Hippocampal formation (tissue), 2 donors: Measurements from ENCODE around the gene SYMPK.

ENCODE experiments used
- DNase-seq, 2 donors: peaks; one replicate each; lab custom pipeline; 2025; lab: John Stamatoyannopoulos, UW

Gene SYMPK

DNA sequence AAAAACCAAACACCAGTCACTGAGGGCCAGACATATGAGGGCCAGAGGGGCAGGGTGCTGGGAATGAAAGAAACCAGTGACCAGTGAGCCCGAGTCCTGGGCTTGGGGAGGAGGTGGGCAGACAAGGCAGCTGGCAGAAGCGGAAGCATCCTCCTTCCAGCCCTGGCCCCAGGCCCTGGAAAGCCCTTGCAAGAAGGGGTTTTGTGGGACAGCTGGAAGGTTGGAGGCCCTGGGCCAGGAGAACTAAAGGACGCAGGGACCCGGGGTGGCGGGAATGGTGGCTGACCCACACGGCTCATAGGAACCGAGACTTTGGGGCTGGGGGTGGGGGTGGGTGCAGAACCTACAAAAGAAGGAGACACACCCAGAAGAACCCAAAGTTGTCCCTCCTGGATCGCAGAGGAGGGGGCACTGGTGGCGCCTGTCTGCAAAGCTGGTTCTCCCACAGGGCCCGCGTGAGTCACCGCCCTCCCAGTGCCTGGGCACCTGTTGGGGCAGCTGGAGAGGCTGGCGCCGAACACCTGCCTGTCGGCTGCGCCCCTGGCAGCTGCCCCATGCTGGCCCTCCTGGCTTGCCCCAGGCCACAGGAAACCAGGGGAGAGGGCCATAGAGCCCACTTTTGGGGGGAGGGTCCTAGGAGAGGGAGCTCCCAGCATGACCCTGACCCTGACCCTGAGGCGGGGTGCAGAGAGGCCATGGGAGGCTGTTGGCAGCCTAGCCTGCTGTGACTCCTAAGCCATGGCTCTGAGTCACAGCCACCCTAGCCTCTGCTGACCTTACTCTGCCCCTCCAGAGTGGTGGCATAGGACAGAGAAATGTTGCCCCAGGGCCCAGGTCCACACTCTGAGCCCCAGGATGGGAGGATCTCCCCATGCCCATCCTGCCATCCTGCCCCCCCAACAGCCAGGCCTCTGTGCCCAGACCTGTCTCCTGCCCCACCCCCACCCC is 81.5 kb downstream of the SYMPK start:
- no peak for DNase-seq

DNA sequence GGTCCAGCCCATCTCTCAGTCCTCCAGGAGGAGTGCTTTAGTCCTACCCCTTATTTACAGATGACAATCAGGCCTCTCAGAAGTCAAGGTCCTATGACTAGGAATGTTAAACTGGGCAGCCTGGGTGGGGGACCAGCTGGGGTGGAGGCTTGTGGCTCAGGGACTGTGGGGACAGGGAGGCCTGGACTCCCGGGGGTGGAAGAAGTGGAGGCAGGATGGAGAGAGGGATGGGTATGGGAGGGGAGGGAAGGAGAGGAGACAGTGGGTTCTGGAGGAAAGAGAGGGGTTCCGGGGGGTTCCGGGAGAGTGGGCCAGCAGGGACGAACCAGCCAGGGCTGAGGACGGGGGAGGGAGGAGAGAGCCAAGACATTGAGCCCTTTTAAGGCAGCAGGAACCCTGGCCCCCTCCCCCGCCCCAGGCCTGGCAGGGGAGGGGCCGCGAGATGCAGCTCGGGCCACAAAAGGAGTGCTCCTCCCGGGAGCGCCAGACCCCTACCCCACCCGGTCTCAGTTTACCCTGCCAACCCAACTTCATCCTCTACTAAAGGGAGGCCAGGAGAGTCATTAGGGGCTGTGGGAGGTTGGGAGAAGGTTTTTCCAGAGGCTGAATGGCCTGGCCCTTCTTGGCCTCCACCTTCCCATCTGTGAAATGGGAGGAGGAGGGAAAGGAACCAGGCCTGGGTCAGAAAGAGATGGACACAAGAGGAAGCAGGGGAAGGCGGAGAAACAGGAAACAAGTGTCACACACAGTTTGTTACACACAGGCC is 82.3 kb downstream of the SYMPK start:
- no peak for DNase-seq

DNA sequence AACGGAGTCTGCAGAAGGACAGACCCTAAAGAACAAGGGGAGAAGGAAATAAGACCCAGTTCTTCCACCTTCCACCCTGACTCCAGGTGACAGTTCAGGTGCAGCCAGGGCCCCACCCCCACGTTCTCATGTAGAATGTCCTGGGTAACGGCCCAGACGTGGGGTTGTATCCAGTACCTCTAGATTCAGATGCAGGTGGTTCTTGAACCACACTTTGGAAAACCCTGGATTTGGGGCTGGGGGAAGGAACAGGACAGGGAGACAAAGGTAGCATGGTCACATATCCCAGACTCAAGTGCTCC is 82.8 kb downstream of the SYMPK start:
- DNase-seq = no peak

DNA sequence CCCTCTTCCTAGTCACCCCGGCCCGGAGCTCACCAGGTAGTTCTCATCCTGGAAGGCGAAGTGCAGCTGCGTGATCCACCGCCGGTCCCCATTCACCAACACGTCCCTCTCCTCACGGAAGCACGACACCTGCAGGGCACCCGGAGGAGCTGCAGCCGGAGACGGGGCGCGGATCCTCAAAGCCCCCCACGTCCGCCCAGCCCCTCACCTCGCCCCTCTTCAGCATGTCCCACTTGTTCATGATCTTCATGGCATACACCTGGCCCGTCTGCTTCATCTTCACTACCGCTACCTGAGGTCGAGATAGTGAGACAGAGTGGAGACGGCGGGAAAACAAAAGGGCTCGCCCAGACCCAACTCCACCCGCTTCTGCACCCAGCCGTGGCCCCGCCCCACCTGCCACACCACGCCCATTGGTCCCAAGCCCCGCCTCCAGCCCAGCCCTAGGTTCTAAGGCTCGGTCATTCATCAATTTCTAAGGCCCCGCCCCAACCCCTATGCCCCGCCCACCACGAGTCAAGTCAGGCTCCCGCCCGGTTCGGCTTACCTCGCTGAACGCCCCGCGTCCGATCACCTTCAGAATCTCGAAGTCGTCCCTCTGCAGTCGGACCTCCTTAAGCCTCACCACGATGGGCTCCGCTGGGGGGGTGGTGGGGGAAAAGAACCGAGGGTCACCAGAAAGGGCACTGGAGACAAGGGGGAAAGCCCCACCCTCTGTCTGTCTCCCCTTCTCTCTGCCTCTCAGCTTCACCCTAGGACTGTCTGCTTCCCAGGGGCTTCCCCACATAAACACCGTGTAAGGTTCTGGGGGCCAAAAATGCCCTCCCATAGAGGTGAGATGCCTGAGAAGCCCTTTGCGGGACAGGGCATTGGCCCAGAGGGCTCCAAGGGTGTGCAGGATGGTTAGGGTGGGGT is 83.5 kb downstream of the SYMPK start:
- no peak for DNase-seq

DNA sequence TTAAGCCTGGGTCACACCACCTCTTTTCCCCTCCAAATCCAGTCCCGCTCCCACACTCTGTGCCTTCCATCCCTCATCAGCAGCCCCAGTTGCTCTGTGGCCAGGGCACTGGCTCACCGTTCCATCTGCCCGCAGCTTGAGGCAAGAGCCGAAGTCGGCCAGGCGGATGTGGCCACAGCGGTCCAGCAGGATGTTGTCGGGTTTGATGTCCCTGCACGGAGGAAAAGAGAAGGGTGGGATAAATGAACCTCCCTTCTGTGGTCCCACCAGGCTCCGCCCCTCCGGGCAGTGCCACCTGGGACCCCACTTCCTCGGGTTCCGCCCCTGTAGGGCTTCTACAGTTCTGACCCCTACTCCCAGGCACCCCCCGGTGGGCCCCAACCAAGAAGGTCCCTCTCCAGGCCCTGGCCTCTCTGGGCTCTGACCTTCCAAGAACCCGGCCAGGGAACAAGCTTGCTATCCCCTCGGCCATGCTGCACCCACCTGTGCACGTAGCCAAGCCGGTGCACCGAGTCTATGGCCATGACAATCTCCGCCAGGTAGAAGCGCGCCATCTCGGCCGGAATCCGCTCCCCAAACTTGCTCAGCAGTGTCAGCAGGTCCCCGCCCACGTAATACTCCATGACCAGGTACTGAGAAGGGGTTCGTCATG is 84.8 kb downstream of the SYMPK start:
- DNase-seq = no peak

DNA sequence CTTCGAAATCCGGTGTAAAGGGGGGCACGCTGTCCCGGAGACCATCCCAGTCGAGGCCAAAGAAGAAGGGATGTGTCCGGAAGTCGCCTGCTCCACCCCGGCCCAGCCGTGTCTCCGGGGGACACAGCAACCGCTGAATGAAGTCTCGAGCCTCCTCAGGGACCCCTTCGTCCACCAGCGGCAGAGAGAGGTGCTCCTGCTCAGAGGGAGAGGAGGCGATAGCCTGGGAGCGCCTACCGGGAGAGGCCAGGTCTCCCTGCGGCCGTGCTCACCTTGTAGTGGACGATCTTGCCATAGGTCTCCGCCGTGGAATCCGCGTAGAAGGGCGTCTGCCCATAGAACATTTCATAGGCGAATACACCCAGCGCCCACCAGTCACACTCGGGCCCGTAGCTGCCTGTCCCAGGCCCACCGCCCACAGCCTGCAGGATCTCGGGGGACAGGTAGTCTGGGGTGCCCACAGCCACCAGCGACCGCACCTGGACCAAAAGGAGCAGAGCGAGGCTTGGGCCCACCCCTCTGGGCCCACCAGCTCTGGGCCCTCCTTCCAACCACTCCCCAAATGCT is 85.5 kb downstream of the SYMPK start:
- DNase-seq = no peak

DNA sequence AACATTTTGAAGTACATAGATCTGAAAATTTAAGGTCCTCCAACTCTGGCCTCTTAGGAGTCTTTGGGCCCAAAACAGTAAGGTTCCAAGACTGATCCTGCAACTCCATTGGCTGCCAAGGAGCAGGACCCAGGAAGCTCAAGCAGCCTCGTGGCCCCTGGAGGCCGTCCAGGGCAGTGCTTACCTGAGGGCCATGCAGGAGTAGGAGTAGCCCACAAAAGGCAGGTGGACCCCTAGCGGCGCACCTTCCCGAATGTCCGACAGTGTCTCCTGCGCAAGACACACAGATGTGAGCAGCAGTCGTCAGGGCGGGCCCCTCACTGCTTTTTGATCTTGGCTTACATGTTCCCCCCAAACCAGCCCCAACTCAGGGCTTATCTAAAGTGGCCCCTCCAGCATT is 88.2 kb downstream of the SYMPK start:
- no peak for DNase-seq

DNA sequence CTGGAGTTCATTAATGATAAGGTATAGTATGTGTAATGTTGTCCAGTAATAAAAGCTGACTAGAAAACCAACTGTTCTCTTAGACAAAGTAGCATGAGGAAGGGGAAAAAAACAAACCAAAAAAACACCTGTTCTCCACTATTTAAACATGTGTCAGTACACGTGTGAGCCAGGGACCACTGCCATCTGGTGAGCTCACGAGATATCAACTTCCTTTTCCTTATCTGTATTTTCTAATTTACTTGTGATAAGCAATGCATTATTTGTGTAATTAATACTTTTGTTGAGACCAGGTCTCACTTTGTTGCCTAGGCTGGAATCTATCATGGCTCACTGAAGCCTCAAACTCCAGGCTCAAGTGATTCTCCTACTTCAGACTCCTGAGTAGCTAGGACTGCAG is 89.6 kb downstream of the SYMPK start:
- DNase-seq = no peak

DNA sequence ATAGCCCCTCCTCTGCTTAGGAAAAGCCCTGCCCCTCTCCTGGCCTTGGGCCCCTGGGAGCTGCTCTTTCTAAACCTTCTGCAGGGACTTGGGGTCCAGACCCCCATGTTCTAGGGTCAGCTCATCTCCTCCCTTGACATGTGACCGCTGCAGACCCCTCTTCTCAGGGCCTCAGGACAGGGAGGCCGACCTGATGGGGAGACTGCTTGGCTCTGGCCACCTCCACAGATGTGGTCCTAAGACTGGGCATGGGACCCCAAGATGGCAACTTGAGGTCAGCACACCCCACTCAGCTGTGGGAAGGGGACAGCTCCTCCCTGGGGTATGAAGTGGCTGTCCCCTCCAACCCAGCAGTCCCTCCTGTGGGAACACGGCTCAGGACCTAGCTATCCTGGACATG is 90.0 kb downstream of the SYMPK start:
- no peak for DNase-seq

DNA sequence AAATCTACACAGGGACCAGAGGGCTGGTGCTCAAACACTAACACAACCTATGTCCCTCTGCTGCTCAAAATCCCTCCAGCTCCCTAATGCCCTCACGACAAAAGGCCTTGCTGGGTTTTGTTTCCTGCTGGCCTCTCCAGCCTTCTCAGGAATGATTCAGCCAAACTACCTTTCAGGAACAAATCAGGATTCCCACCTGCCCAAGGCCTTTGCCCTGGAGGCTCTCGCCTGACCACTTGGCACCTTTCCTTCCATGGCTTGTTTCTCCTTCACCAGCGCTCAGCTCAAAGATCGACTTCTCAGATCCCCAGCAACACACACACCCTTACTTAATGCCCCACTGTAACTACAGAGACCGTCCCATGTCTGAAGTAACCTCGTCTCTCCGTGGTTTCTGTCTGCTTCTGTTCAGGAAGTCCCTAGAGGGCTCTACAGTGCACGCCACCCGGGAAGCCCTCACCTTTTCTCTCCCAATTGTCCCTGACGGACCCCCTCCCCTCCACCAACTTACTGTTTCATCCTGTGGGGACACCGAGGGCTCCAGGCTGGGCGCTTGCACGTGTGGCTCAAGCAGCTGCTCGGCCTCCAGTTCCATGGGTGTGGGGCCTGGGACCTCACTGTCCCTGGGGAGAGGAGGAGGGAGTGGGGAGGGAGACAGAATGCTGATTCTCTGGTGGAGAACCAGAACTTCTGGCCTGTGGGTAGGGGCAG is 90.7 kb downstream of the SYMPK start:
- no peak for DNase-seq

DNA sequence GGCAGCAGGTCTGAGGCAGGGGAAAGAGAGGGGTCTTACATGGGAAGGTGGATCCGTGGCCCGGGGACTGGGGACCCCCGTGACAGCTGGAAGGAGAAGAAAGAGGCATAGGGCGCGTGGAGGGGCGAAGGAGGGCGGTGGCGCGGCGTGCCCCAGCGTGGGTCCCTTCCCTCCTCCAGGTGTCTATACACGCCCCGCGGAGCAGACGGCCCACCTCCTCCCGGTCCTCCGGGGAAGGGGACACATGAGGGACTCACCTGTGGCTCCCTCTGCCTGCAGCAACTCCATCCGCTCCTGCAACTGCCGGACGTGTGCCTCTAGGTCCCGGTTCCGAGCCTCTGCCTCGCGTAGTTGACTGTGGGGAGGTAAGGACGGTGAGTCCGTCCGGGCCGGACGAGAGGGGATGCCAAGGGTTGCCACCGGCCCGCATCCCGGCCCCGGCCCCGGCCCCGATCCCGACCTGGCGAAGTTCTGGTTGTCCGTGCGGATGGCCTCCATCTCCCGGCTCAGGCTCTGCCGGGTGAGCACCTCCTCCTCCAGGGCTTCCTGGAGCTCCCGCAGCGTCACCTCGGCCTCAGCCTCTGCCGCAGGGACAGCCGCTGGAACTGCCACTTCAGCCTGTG is 91.5 kb downstream of the SYMPK start:
- DNase-seq = no peak

DNA sequence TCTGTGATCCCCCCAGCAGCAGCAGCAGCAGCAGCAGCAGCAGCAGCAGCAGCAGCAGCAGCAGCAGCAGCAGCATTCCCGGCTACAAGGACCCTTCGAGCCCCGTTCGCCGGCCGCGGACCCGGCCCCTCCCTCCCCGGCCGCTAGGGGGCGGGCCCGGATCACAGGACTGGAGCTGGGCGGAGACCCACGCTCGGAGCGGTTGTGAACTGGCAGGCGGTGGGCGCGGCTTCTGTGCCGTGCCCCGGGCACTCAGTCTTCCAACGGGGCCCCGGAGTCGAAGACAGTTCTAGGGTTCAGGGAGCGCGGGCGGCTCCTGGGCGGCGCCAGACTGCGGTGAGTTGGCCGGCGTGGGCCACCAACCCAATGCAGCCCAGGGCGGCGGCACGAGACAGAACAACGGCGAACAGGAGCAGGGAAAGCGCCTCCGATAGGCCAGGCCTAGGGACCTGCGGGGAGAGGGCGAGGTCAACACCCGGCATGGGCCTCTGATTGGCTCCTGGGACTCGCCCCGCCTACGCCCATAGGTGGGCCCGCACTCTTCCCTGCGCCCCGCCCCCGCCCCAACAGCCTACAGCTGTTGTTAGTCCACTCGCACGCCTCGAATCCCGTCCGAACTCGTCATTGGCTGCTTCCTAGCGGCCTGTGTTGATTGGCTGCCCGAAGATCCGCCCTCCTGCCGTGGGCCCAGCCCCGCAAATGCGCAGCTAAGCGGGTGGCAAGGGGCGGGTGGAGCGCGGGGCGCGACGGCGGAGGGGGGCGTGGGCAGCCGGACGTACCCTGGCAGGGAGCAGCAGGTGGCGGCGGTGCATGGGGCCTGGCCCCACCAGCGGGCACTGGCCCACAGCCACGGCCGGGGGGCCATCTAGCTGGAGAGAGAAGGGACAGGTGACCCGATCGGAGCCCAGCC is 92.5 kb downstream of the SYMPK start:
- DNase-seq = peak; percentile 83 to 91

DNA sequence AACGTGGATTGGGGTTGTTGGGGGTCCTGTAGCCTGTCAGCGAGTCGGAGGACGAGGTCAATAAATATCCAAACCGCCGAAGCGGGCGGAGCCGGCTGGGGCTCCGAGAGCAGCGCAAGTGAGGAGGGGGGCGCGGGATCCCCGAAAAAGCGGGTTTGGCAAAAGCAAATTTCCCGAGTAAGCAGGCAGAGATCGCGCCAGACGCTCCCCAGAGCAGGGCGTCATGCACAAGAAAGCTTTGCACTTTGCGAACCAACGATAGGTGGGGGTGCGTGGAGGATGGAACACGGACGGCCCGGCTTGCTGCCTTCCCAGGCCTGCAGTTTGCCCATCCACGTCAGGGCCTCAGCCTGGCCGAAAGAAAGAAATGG is 93.1 kb downstream of the SYMPK start:
- peak in 1 of 2 donors; percentile 51 for DNase-seq

DNA sequence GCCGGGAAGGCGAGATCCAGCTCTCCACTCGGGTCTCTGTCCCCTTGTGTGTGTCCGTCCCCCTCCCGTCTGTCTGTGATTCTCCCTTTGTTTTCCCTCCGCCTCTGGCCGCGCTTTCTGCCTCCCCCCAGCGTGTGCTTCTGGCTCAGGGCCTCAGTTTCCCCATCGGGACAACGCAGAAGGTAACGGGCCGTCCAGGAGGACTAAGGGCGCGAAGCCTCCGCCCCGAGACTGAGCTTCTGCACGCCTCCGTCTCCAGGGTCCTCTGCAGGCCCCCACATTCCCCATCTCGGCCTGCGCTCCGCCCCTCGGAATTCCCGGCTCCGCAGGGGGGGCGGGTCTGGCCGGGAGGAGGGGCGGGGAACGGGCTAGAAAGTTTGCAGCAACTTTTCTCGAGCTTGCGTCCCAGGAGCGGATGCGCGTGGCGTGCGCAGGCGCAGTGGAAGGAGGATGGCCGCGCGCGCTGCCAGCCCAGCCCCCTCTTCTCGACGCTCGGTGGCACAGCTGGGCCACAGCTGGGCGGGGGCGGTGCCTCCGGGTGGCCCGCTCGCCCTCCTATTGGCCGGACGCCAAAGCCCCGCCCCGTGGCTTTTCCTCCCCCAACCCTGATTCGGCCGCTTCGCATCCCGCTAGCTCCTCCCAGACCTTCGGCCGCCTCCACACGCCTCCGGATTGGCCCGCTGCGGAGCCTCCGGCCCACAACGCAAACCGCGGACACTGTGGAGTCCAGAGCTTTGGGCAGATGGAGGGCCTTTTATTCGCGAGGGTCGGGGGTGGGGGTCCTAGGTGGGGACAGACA is 93.8 kb downstream of the SYMPK start, which contains the start of gene SIX5:
SIX5 (minus strand) TSS at position 269 of the 799 bp plus-strand sequence. CDS start 408 bp downstream, outside the sequence.
- peak; percentile 93 for DNase-seq

DNA sequence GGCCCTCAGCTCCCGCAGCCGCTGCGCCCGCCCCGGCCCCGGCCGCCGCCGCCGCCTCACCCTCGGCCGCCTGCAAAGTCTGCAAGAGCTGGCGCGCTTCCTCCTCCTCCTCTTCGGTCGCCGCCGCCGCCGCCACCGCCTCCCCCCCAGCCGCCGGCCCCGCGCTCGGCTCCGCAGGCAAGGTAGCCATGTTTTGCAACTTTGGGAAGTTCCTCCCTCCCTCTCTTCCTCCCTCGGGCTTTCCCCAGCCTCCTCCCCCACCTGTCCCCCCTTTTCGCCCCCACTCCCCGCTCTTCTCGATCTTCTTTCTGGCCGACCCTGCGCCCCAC is 94.3 kb downstream of the SYMPK start:
- no peak for DNase-seq

DNA sequence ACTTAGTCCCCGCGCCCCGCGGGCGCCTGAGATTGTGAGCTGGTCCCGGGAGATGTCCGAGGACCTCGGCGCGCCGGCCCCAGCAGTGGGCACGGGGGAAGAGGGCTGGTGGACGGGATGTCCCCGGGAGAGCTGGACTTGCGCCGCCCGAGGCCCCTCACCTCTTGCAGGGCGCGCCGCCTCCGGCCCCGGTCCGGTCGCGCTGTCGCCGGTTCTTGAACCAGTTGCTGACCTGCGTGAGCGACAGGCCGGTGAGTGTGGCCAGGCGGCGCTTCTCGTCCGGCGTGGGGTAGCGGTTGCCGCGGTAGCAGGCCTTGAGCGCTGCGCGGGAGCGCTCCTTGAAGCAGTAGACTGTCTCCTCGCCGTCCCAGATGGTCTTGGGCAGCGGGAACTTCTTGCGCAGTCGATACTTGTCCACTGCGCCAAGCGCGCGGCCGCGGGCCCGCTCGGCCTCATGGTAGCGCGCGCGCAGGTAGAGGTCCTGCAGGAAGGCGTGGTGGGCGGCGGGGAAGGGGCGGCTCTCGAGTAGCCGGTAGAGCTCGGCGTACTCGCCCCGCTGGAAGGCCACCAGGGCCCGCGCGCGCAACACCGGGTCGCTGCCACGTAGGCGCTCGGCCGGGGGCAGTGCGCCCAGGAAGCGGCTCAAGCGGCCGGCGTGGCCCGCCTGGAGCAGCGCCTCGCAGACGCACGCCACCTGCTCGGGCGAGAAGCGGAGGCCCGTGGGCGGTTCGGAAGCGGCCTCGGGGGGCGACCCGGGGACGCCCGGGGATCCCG is 94.9 kb downstream of the SYMPK start:
- DNase-seq = peak in 1 of 2 donors; percentile 5

DNA sequence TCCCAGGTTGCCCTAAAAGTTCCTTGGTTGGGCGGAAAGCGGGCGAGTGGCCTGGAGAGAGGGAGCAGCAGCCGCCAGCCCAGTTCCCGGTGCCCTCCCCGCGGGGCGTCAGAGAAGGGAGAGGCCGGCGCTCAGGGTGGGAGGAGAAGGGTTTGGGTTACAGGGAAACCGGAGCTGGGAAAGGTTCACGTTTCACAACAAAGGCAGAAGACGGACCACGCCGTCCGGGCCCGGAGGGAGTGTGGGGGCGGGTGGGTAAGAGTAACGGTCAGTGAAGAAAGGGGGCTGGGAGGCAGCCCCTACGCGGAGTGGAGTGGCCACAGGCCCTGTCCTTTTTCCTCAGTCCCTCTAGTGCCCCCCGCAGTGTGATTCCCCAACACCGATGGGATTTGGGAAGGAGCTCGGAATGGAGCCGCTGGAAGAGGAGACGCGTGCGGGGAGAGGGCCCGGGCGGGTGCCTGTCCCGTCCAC is 95.5 kb downstream of the SYMPK start:
- DNase-seq = no peak
